HG03103 (cell line): Measurements from ENCODE around the gene KIF3A.

Experiments used
- ATAC-seq: cut with Tn5 transposase; IDR thresholded peaks from one replicate; pipeline ENCODE4 v1.9.1; 2021; ENCODE audit warnings: low read depth; ENCODE audit not compliant: unreplicated experiment

Gene KIF3A

GRCh38 chr5:132736853-132737833 is at the start of gene KIF3A:
Gene KIF3A, minus strand, starts transcription at chr5:132737546. Its CDS starts 127 bp downstream, at chr5:132737419.
- ATAC-seq: peak; percentile 82

- ATAC-seq: no peak
These were observed 49.7 kb upstream of the KIF3A start for GRCh38 chr5:132787076-132787475.

- no peak for ATAC-seq
These were observed 48.5 kb upstream of the KIF3A start for GRCh38 chr5:132785864-132786263.

- ATAC-seq: no peak
These were observed 48.0 kb upstream of the KIF3A start for GRCh38 chr5:132785365-132785764.

- no peak for ATAC-seq
These were observed 44.8 kb upstream of the KIF3A start for GRCh38 chr5:132782101-132782500.

- ATAC-seq: no peak
These were observed 43.7 kb upstream of the KIF3A start for GRCh38 chr5:132781029-132781428.

- no peak for ATAC-seq
These were observed 43.2 kb upstream of the KIF3A start for GRCh38 chr5:132780577-132780976.

- no peak for ATAC-seq
These were observed 42.6 kb upstream of the KIF3A start for GRCh38 chr5:132779961-132780360.

- ATAC-seq: no peak
These were observed 41.5 kb upstream of the KIF3A start for GRCh38 chr5:132778856-132779255.

- no peak for ATAC-seq
These were observed 40.8 kb upstream of the KIF3A start for GRCh38 chr5:132778129-132778528.

GRCh38 chr5:132777209-132778069 is 40.1 kb upstream of the KIF3A start, which contains the start of gene SEPTIN8:
Gene SEPTIN8, minus strand, starts transcription at chr5:132777239. Its CDS starts 102 bp downstream, at chr5:132777137.
- no peak for ATAC-seq

GRCh38 chr5:132776938-132777208 is 39.5 kb upstream of the KIF3A start:
- no peak for ATAC-seq

- no peak for ATAC-seq
These were observed 39.0 kb upstream of the KIF3A start for GRCh38 chr5:132776131-132776937.

GRCh38 chr5:132775476-132775961 is 38.2 kb upstream of the KIF3A start:
- no peak for ATAC-seq

GRCh38 chr5:132774896-132775295 is 37.5 kb upstream of the KIF3A start:
- ATAC-seq: no peak

GRCh38 chr5:132774406-132774805 is 37.1 kb upstream of the KIF3A start:
- ATAC-seq: no peak

GRCh38 chr5:132773601-132774355 is 36.4 kb upstream of the KIF3A start:
- no peak for ATAC-seq

- no peak for ATAC-seq
These were observed 35.8 kb upstream of the KIF3A start for GRCh38 chr5:132773114-132773513.

GRCh38 chr5:132772291-132773070 is 35.1 kb upstream of the KIF3A start:
- ATAC-seq: no peak
